GM12864 (cell line): ENCODE results near the gene C1orf226.

Source experiments
- DNase-seq: peaks from one replicate; pipeline ENCODE4 v3.0.0-alpha.2; 2011; ENCODE audit warnings: low read depth
- H3K4me3 ChIP-seq: 2 replicates; pipeline ENCODE4 v1.5.1; 2011; ENCODE audit warnings: mild to moderate bottlenecking, low read depth, low read length, control low read depth
- TF ChIP-seq, protein P1 (sequence below): IDR thresholded peaks from 2 replicates; pipeline ENCODE4 v1.5.1; 2011; ENCODE audit warnings: low read depth, mild to moderate bottlenecking, moderate library complexity, low read length, control low read depth, inconsistent platforms; ENCODE audit errors: missing control alignments

C1orf226 gene

DNA sequence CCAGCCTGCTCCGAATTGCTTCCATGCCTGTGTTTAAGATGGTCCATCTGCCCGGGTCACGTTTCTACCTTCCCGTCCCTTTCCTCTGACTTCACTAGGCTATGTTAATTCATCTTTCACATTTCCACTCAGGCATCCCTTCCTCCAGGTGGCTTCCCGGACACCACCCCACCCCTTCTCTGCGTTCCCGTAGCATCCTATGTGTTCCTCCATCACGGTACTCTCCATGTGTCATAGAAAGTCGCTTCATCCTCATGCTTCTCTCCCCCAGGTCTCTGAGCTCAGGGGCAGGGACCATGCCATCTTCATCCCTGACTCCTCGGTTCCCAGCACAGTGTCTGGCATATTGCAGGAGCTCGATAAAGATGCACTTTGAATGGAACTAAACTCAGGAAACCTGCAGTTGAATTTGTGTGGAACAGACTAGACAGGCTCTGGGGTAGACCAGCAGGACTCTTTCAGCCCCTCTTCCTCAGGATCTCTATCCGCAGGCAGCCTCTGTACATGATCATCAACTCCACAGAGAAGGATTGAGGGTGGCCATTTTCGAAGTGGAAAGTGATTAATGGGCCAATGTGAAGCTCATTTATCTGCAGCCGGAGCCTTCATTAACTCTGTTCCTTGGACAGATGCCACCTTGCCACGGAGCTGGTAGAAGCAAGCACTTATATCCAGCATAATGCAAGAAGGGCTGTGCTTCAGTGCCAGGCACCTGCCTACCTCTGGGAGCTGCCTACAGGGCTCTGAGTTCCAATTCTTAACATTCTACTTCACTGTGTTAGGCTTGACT is 9.1 kb downstream of the C1orf226 start:
- TF ChIP-seq, protein P1, sequence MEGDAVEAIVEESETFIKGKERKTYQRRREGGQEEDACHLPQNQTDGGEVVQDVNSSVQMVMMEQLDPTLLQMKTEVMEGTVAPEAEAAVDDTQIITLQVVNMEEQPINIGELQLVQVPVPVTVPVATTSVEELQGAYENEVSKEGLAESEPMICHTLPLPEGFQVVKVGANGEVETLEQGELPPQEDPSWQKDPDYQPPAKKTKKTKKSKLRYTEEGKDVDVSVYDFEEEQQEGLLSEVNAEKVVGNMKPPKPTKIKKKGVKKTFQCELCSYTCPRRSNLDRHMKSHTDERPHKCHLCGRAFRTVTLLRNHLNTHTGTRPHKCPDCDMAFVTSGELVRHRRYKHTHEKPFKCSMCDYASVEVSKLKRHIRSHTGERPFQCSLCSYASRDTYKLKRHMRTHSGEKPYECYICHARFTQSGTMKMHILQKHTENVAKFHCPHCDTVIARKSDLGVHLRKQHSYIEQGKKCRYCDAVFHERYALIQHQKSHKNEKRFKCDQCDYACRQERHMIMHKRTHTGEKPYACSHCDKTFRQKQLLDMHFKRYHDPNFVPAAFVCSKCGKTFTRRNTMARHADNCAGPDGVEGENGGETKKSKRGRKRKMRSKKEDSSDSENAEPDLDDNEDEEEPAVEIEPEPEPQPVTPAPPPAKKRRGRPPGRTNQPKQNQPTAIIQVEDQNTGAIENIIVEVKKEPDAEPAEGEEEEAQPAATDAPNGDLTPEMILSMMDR, result no peak
- H3K4me3 ChIP-seq, result no peak overlapping the region
- no peak for DNase-seq

DNA sequence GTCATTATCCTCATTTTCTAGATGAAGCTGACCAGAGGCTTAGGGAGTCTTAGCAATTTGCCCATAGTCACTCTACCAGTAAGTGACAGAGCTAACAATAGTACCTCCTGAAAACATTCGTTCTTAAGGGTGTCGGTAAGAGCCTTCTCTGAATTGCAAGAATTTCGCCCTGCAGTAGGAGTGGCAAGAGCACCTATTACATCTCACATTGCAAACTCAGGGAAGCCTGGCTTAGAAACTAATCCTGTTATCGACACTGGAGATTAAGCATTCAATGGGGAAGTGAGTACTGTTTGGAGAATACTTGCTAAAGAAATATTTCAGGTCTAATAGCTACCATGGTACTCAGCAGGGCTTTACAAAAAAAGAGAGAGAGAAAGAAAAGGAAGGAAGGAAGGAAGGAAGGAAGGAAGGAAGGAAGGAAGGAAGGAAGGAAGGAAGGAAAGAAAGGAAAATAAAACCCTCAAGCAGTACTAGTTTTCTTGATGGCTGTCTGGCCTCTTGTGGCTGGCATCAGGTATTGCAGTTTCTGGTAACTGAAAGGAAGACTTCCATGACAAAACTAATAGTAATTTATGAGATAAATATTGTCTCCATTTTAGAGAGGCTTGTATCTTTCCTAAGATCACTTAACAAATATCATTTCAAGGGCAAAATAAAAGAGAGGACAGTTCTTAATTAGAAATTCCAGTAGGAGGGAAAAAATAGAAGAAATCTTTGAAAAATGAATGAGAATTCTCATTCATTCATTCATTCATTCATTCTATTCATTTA is 10.4 kb downstream of the C1orf226 start:
- TF ChIP-seq, protein P1, result peak; percentile 74
- no peak overlapping the region for H3K4me3 ChIP-seq
- no peak for DNase-seq

DNA sequence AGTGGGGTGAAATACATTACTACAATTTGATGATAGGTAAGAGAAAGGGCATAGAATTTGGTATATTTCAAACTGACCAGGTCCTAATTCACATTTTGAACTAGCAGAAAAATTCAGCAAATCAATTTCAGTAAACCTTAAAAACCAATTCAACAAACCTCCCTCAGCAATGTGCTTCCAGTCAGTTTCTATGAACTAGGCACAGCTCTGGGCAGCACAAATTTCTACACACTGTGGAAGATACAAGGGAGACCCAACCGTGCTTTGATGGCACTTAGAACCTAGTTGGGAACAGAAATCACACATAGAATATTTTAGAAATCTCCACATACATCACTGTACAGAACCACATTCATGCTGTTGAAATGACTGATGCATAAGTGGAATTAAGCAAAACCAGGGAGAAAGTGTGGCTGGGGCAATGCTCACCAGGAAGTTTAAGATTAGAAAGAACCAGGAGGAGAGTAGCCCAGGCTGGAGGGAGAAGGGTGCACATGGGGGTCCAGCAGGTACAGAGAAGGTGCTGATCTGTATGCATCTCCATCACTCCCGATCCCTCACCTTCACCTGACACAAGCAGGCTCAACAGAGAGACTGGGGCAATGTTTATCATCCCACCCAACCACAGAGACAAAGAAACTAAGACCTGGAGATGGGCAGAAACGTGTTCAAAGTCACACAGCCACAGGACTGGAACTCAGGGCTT is 14.8 kb downstream of the C1orf226 start:
- TF ChIP-seq, protein P1, result no peak
- DNase-seq, result no peak
- H3K4me3 ChIP-seq, result no peak overlapping the region

DNA sequence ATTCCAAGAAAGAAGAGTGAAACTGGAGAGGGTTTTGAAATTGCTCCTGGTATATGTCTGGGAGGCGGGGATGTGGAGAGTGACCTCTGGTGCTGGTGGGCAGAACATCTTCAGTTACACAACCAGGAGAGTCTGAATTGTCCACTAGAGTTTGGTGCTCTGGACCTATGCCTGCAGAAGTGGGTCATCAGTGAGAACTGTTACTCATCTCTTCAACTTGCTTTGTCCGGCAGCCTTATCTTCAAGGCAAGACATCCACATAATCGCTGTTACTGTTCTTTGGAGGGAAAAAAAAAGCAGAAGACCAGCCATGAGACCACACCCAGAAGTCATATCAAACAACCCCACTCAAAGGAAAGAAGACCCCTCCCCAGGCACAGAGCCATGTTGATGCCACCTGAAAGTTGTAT is 15.5 kb downstream of the C1orf226 start:
- TF ChIP-seq, protein P1, result no peak
- no peak for DNase-seq
- no peak overlapping the region for H3K4me3 ChIP-seq

DNA sequence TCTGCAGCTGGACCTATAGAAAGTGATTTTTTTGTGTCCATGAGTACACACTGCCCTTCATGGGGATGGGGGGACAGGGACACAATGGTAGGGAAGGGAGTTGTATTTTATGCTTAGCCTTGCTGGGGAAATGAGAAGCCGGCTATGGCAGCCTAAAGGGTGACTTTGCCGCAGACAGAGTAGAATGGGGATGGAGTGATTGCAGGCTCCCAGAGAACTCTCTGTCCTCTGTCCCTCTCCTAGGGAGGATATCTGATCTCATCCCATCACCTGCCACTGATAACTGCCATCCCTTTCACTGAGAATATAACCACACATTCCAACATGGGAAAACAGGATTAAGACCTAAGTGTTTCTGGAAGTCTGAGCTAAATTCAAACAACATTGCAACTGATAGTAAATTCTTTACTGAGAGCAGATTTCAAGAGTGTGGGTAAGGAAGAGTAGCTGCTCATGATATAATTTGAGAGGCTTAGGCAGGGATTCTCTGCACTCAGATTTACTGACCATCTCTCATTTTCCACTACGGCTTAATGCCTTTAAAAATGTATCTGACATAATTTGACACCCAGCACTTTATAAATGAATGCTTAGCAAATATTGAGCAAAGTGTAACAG is 16.5 kb downstream of the C1orf226 start:
- H3K4me3 ChIP-seq, result no peak overlapping the region
- TF ChIP-seq, protein P1, result no peak
- no peak for DNase-seq

DNA sequence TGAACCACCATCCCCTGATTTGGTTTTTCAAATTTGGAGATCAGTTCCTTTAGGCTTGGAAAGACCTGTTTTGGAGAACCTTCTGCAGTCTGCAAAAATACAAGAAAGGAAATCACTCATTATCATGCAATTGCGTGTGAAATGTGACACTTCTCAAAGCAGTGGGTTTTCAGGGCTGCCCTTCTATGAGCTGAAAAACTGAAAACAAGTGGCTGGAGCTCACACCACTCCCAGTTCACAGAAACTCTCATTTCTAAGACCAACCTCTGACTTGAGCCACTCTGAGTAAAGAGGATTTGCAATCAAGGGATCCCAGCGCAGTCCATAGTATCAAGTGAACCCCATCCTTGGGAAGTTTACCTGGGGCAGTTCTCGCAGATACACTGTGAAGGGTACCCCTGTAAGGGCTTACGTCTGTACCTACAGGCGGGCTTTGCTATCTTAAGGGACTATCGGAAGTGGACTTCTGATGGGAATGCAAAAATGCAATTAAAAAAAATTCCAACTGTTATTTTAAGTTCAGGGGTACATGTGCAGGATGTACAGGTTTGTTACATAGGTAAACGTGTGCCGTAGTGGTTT is 17.6 kb downstream of the C1orf226 start:
- DNase-seq, result no peak
- no peak overlapping the region for H3K4me3 ChIP-seq
- TF ChIP-seq, protein P1, result no peak
